Tongue (tissue), 2 donors: ENCODE results near the gene RINL. TPM values are rescaled to one million over a fixed set of nuclear protein-coding genes. Genes with fewer than 3 reads are reported as not detected.

Experiments
- DNase-seq: peaks from one replicate; pipeline ENCODE4 v3.0.0-alpha.2; 2015
- total RNA-seq: library from RNA; depleted of rRNA; stranded (reverse); fragments of >200 nt; gene quantifications from one replicate; pipeline ENCODE4 v1.2.3, GENCODE V29; 2014

Gene RINL, protein sequence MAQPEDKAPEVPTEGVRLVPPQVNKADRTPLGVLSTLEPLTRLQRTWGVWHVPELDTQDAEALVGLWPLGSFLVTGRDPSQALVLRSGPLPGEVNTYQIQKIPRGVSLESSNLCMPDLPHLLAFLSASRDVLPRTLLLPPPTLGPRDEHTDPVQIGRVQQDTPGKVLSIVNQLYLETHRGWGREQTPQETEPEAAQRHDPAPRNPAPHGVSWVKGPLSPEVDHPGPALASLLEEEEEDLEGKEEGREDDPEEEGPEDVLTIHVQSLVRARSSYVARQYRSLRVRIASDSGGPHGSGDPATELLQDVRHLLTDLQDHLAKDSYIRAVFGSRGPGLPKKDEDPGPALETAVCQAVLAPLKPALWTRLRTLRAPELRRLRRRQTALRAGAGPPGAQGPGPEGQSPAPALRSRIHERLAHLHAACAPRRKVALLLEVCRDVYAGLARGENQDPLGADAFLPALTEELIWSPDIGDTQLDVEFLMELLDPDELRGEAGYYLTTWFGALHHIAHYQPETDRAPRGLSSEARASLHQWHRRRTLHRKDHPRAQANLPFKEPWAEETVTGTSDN
- total RNA-seq, result 7.1 TPM

DNA sequence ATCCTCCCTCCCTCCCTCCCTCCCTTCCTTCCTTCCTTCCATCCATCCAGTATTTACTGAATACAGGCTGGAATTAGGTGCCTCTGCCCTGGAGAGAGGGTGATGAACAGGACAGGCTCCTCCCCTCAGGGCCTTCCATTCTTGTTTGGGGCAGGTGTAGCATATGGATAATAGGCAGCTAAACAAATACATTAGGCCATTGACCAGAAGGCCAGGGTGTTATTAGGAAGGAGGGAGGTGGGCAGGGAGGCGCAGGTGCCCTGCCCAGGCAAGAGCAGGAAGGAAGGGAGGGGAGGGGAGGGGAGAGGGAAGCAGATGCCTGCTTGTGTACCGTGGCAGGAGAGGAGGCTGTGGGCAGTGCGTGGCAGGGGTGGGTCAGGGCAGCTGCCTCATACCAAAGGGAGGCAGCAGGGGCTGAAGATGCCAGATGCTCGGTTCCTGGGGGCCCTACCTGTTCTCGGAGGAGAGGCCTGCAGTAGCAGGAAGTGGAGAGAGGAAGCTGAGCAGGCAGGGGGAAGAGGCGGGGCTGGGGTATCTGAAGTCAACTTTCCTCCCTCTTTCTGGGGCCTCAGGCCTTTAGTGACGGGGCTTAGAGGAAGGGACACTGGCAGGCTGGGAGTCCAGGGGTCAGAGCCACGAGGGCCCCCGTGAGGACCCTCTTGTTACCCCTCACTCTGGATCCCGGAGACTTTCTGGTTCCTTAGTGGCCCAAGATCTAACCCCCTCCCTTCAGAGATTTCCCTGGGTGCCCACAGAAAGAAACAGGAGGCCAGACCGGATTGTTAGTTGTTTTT, at the start of gene RINL:
Gene RINL (minus strand): TSS at position 495 of the 794 bp plus-strand sequence. CDS start 1,533 bp downstream, outside the sequence.
- no peak for DNase-seq

- no peak for DNase-seq
Measured at GRCh38 chr19:38924388-38924787, 46.3 kb upstream of the RINL start.

GRCh38 chr19:38922482-38922881, 44.4 kb upstream of the RINL start:
- DNase-seq, result no peak

DNA sequence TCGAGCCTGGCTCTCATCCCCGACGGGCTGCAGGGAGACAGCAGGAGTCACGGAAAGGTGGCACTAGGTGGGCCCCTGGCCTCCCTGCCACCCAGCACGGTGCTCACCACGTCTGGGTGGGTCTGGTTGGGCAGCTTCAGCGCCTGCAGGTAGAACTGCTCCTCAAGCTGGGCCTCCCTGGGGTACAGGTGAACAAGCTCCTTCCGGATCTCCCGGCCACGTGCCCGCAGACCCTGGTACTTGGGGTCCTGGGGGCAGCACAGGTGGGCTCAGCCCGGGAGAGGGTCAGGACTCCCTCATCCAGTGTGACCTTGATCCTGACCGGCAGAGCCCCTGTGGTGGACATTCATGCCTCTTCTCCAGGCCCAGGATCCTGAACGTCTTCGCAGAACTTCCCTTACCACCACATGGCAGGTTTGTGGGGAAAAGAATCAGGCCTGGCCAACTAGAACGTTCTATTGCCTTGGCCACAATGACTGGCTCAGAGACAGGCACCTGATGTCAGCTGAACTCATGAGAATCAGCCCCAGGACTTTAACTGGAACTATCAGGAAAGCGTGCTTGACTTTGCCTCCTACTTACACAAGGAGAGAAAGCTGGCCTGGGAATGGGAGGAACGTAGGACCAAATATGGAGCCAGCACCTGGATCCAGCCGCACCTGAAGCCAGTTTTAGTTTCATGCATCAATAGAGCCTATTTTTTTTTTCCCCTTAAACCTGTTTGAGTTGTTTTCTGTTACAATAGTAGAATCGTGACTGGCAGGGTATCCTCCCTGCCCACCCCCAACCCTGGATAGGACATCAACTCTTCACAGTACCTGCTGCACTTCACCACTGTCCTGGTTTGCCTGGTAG, 43.6 kb upstream of the RINL start:
- DNase-seq, result no peak

GRCh38 chr19:38920602-38921419, 42.7 kb upstream of the RINL start:
- DNase-seq, result no peak

GRCh38 chr19:38919837-38920601, 41.9 kb upstream of the RINL start:
- DNase-seq, result peak; percentile 60

GRCh38 chr19:38918526-38918925, 40.5 kb upstream of the RINL start:
- no peak for DNase-seq

- no peak for DNase-seq
Measured at GRCh38 chr19:38917921-38918491, 39.9 kb upstream of the RINL start.

- no peak for DNase-seq
Measured at GRCh38 chr19:38917516-38917915, 39.4 kb upstream of the RINL start.

GRCh38 chr19:38915329-38916321, 37.5 kb upstream of the RINL start:
- no peak for DNase-seq

GRCh38 chr19:38913958-38914357, 35.9 kb upstream of the RINL start:
- no peak for DNase-seq

DNA sequence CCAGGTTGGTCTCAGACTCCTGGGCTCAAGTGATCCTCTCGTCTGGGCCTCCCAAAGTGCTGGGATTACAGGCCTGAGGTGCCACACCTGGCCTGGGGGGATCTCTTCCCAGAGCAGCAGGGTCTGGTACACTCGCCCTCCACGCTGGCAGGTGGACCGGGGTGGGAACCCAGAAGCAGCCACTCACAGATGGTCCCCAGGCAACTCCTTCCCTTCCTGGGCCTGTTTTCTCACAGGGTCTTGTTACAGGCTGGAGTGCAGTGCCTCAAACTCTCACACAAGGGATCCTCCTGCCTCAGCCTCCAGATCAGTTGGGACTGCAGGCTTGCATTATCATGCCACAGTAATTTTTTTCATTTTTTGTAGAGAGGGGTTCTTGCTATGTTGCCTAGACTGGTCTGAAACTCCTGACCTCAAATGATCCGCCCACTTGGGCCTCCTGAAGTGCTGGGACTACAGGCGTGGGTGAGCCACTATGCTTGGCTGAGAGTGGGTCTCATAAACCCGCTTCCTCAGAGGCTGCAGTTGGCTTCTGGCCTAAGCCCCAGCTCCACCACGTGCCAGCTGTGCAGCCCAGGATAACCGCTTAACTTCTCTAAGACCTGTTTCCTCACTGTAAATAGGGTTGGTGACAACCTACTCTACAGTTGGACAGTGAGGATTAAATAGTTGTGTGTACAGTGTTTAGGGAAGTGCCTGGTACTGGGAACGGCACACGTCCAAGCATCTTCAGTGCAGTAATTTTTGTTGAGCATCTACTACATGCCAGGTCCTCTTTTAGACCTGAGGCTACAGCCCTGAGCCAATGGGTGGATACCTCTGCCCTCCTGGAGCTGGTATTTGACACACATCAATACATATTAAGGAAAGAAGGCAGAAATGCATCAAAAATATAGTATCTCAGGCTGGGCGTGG, 34.8 kb upstream of the RINL start:
- no peak for DNase-seq

- DNase-seq, result no peak
Measured at GRCh38 chr19:38911388-38912001, 33.4 kb upstream of the RINL start.

GRCh38 chr19:38910488-38910887, 32.4 kb upstream of the RINL start:
- no peak for DNase-seq

GRCh38 chr19:38908911-38909310, 30.8 kb upstream of the RINL start:
- no peak for DNase-seq

DNA sequence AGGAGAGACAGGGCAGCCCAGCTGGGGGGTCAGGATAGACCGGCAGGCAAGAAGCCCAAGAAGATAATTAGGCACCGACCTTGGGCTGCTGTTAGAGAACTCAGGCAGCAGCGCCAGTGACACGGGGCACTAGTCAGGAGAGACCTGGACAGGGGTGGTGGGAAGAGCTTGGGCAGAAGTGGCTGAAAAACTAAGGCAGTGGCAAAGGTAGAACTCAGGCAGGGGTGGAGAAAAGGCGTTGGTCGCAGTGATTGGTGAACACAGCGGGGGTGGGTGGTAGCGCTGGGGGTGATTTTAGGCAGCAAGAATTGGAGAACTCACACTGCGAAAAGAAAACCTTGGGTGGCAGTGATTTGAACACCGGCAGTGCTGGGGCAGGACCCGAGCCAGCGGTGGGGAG, 29.6 kb upstream of the RINL start:
- DNase-seq, result no peak

GRCh38 chr19:38907227-38907626, 29.2 kb upstream of the RINL start:
- DNase-seq, result no peak
